PC-9 (cell line): ENCODE measurements around the gene CHCHD2.
"Not testable (repeated sequence)": the region's sequence is repeated elsewhere in the genome, so short reads cannot be mapped to it uniquely, and the experiment has no call there.

Experiments used
- EZH2 ChIP-seq: fragments of 200-600 bp; sonication (generic); IDR thresholded peaks from 2 replicates; pipeline ENCODE4 v1.8.0; 2017; ENCODE audit warnings: antibody characterized with exemption, low read depth
- TF ChIP-seq, protein P1 (sequence below): fragments of 200-600 bp; sonication (generic); conservative IDR thresholded peaks from 2 replicates; pipeline ENCODE4 v1.6.1; 2017; ENCODE audit warnings: mixed run types, antibody characterized with exemption, mild to moderate bottlenecking, moderate library complexity

DNA sequence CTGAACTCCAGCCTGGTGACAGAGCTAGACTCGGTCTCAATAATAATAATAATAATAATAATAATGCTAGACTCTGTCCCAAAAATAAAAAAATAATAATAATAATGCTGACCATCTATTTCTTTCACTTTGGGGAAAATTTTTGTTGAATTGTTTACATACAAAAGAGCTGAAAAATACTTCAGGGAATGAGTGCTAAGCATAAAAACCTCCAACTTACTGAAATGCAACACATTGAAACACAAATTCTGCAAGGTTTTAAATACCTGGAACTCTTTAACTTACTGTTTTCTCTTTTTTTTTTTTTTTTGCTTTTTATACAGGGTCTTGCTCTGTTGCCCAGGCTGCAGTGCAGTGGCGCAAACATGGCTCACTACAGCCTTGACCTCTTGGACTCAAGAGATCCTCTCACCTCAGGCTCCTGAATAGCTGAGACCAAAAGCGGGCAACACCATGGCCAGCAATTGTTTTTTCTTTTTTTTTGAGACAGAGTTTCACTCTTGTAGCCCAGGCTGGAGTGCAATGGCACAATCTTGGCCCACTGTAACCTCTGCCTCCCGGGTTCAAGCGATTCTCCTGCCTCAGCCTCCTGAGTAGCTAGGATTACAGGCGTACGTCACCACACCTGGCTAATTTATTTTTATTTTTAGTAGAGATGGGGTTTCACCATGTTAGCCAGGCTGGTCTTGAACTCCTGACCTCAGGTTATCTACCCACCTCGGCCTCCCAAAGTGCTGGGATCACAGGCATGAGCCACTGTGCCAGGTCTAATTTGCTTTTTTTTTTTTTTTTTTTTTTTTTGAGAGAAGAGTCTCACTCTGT lies 7.9 kb downstream of the CHCHD2 start:
- TF ChIP-seq, protein P1, sequence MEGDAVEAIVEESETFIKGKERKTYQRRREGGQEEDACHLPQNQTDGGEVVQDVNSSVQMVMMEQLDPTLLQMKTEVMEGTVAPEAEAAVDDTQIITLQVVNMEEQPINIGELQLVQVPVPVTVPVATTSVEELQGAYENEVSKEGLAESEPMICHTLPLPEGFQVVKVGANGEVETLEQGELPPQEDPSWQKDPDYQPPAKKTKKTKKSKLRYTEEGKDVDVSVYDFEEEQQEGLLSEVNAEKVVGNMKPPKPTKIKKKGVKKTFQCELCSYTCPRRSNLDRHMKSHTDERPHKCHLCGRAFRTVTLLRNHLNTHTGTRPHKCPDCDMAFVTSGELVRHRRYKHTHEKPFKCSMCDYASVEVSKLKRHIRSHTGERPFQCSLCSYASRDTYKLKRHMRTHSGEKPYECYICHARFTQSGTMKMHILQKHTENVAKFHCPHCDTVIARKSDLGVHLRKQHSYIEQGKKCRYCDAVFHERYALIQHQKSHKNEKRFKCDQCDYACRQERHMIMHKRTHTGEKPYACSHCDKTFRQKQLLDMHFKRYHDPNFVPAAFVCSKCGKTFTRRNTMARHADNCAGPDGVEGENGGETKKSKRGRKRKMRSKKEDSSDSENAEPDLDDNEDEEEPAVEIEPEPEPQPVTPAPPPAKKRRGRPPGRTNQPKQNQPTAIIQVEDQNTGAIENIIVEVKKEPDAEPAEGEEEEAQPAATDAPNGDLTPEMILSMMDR = not testable (repeated sequence)
- not testable (repeated sequence) for TF ChIP-seq EZH2
